ENCODE results near the gene NTRK3.

NTRK3 gene

GRCh38 chr15:87817553-87817952, 439.0 kb downstream of the NTRK3 start:
- DNase-seq (ENCODE audit: low read depth): no peak

GRCh38 chr15:87816811-87817210, 439.7 kb downstream of the NTRK3 start:
- DNase-seq (ENCODE audit: low read depth): no peak

- no peak for DNase-seq (ENCODE audit: low read depth)
Measured at GRCh38 chr15:87816016-87816415, 440.5 kb downstream of the NTRK3 start.
